ENCODE measurements around the gene SCNN1G. TPM values are rescaled to one million over a fixed set of nuclear protein-coding genes. Genes with fewer than 3 reads are reported as not detected.
"Not testable (repeated sequence)": the region's sequence is repeated elsewhere in the genome, so short reads cannot be mapped to it uniquely, and the experiment has no call there.

The SCNN1G gene
- total and polyA plus RNA-seq, 2 donors (not counting 3 experiments of a cell fraction or from before 2014, with no cell fraction given) = not detected

DNA sequence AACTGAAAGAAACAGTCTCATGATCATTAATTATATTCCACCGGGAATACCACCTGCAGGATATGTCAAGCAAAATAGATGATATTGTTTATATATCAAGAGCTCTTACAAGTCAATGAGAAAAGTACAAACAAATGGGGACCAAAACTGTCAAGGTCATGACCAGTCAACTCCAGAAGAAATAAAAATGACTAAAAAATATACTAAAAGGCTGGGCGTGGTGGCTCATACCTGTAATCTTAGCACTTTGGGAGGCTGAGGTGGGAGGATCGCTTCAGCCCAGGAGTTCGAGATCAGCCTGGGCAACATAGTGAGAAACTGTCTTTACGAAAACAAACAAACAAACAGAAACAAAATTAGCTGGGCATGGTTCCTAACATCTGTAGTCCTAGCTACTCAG, 69.8 kb downstream of the SCNN1G start:
- no peak overlapping the region for H3K4me3 ChIP-seq (replicated peaks in 1 of 3; ENCODE audit: insufficient read depth in 1 of 3, low read depth in 1 of 3, low read length in 3 of 3)
- POLR2A ChIA-PET = no interaction called here
- dilution Hi-C loops (cut with MboI; ENCODE audit: extremely low pct_ligation_motif_present, low sequenced_read_pairs) = no loop called here

DNA sequence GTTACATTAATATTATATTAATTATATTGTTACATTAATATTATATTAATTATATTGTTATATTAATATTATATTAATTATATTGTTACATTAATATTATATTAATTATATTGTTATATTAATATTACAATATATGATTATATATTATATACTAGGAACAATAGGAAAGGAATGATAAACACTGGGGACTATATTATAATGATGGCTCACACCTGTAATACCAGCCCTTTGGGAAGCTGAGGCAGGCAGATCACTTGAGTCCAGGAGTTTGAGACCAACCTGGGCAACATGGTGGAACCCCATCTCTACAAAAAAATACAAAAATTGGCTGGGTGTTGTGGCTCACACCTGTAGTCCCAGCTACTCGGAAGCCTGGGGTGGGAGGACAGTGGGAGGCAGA, 71.1 kb downstream of the SCNN1G start:
- FAIRE-seq; H3K4me1 ChIP-seq (ENCODE audit: control insufficient read depth, extremely low read depth, insufficient read depth, low read length); H4K20me1 ChIP-seq (replicated peaks; ENCODE audit: control insufficient read depth, extremely low read depth, insufficient read depth, low read length); dilution Hi-C loops (cut with MboI; ENCODE audit: extremely low pct_ligation_motif_present, low sequenced_read_pairs); H2AFZ ChIP-seq (ENCODE audit: low read depth, low read length); intact Hi-C loops (cut with micrococcal nuclease); H3K79me2 ChIP-seq (ENCODE audit: control insufficient read depth, insufficient read depth, low read length); H3K27ac ChIP-seq (ENCODE audit: insufficient read depth, low read depth, low read length); H3K9me3 ChIP-seq (replicated peaks; ENCODE audit: control insufficient read depth, insufficient read depth, low read length); H3K36me3 ChIP-seq (ENCODE audit: control insufficient read depth in 2 of 2, extremely low read depth in 1 of 2, insufficient read depth in 2 of 2, low read length in 2 of 2); H3K9ac ChIP-seq (replicated peaks; ENCODE audit: extremely low read depth, insufficient read depth, low read length); CTCF ChIA-PET; H3K4me3 ChIP-seq (replicated peaks in 1 of 3; ENCODE audit: insufficient read depth in 1 of 3, low read depth in 1 of 3, low read length in 3 of 3); POLR2A ChIA-PET; H3K27me3 ChIP-seq (ENCODE audit: control insufficient read depth in 2 of 2, insufficient read depth in 2 of 2, low read length in 2 of 2); DNase-seq (ENCODE audit: low read depth, low spot score); H3K9me1 ChIP-seq (replicated peaks; ENCODE audit: control insufficient read depth, extremely low read depth, insufficient read depth, low read length); H3K4me2 ChIP-seq (ENCODE audit: insufficient read depth, low read length); BruUV-seq (replicated peaks): not testable (repeated sequence)

More for the DNA sequence above, 69.8 kb downstream of the SCNN1G start:
- Histone ChIP-seq H3K9me1 (replicated peaks; ENCODE audit: control insufficient read depth, extremely low read depth, insufficient read depth, low read length) (no peaks in the 10 kb centered on the region), H3K36me3 (ENCODE audit: control insufficient read depth in 2 of 2, extremely low read depth in 1 of 2, insufficient read depth in 2 of 2, low read length in 2 of 2) (no peaks in the 10 kb centered on the region), H3K79me2 (ENCODE audit: control insufficient read depth, insufficient read depth, low read length) (no peaks in the 10 kb centered on the region), H3K9ac (replicated peaks; ENCODE audit: extremely low read depth, insufficient read depth, low read length) (no peak overlapping the region), H3K27me3 (ENCODE audit: control insufficient read depth in 2 of 2, insufficient read depth in 2 of 2, low read length in 2 of 2) (no peaks in the 10 kb centered on the region), H4K20me1 (replicated peaks; ENCODE audit: control insufficient read depth, extremely low read depth, insufficient read depth, low read length) (no peaks in the 10 kb centered on the region), H2AFZ (ENCODE audit: low read depth, low read length) (no peak overlapping the region), H3K4me2 (ENCODE audit: insufficient read depth, low read length) (no peak overlapping the region), H3K27ac (ENCODE audit: insufficient read depth, low read depth, low read length) (no peak overlapping the region), H3K4me1 (ENCODE audit: control insufficient read depth, extremely low read depth, insufficient read depth, low read length) (no peaks in the 10 kb centered on the region), H3K9me3 (replicated peaks; ENCODE audit: control insufficient read depth, insufficient read depth, low read length) (no peaks in the 10 kb centered on the region)
- BruUV-seq (replicated peaks) = no TSS peak
- DNase-seq (ENCODE audit: low read depth, low spot score) (no peak), FAIRE-seq (no peak)
- CTCF ChIA-PET = interaction anchor here (1.9 kb wide), 1 partner anchor 10 kb away, joined by 7 read pairs; no protein-coding TSS in a partner anchor
- TF ChIP-seq GATA2 (IDR thresholded peaks at IDR 0.05; ENCODE audit: insufficient read depth, insufficient read length, low read depth, low read length) (no peak), FOS (IDR thresholded peaks at IDR 0.05; ENCODE audit: borderline replicate concordance, insufficient read depth, low read length) (no peak), POLR2AphosphoS5 (IDR thresholded peaks at IDR 0.05; ENCODE audit: insufficient read depth, low read depth, low read length) (no peak), POLR2A (IDR thresholded peaks at IDR 0.05; ENCODE audit: low read depth, low read length) (no peak), MYC (IDR thresholded peaks at IDR 0.05; ENCODE audit: low read depth, low read length) (no peak), EZH2 (IDR thresholded peaks at IDR 0.05; ENCODE audit: borderline replicate concordance, low read depth, low read length, severe bottlenecking) (no peak), CTCF (IDR thresholded peaks at IDR 0.05; ENCODE audit: extremely low read depth in 1 of 2, insufficient read depth in 1 of 2, low read depth in 1 of 2, low read length in 2 of 2) (no peak), JUN (IDR thresholded peaks at IDR 0.05; ENCODE audit: borderline replicate concordance, insufficient read depth, insufficient read length, low read depth) (no peak)
- TF ChIP-seq, protein P1, sequence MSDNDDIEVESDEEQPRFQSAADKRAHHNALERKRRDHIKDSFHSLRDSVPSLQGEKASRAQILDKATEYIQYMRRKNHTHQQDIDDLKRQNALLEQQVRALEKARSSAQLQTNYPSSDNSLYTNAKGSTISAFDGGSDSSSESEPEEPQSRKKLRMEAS (IDR thresholded peaks at IDR 0.05; ENCODE audit: insufficient read depth, insufficient read length) = no peak
- intact Hi-C loops (cut with micrococcal nuclease) = no loop called here
